ENCODE data around the gene NDUFS5. TPM values are rescaled to one million over a fixed set of nuclear protein-coding genes. Genes with fewer than 3 reads are reported as not detected.
"Not testable (repeated sequence)": the region's sequence is repeated elsewhere in the genome, so short reads cannot be mapped to it uniquely, and the experiment has no call there.

The NDUFS5 gene
- total RNA-seq, 1 donor from 2014 or later, result 160 TPM

- DNase-seq (ENCODE audit: low spot score), result not testable (repeated sequence)
Observed at GRCh38 chr1:39014956-39015355, 11.2 kb upstream of the NDUFS5 start.

- no peak for DNase-seq (ENCODE audit: low spot score)
Observed at GRCh38 chr1:39016604-39017171, 9.5 kb upstream of the NDUFS5 start.

- DNase-seq (ENCODE audit: low spot score), result no peak
Observed at GRCh38 chr1:39017266-39017665, 8.9 kb upstream of the NDUFS5 start.

GRCh38 chr1:39020494-39020893 is 5.7 kb upstream of the NDUFS5 start:
- not testable (repeated sequence) for DNase-seq (ENCODE audit: low spot score)

- DNase-seq (ENCODE audit: low spot score), result no peak
Observed at GRCh38 chr1:39021426-39021825, 4.7 kb upstream of the NDUFS5 start.

- DNase-seq (ENCODE audit: low spot score), result no peak
Observed at GRCh38 chr1:39023140-39023539, 3.0 kb upstream of the NDUFS5 start.

GRCh38 chr1:39026866-39027507 is 837 bp downstream of the NDUFS5 start:
- no peak for DNase-seq (ENCODE audit: low spot score)

- no peak for DNase-seq (ENCODE audit: low spot score)
Observed at GRCh38 chr1:39034114-39034654, 8.0 kb downstream of the NDUFS5 start.

- DNase-seq (ENCODE audit: low spot score), result no peak
Observed at GRCh38 chr1:39036678-39037077, 10.5 kb downstream of the NDUFS5 start.

- DNase-seq (ENCODE audit: low spot score), result no peak
Observed at GRCh38 chr1:39043513-39043912, 17.4 kb downstream of the NDUFS5 start.

- no peak for DNase-seq (ENCODE audit: low spot score)
Observed at GRCh38 chr1:39044762-39045161, 18.6 kb downstream of the NDUFS5 start.

- DNase-seq (ENCODE audit: low spot score), result no peak
Observed at GRCh38 chr1:39045231-39045630, 19.1 kb downstream of the NDUFS5 start.

GRCh38 chr1:39046613-39047210 is 20.6 kb downstream of the NDUFS5 start:
- DNase-seq (ENCODE audit: low spot score), result no peak

GRCh38 chr1:39047374-39048229 is 21.5 kb downstream of the NDUFS5 start:
- no peak for DNase-seq (ENCODE audit: low spot score)

- DNase-seq (ENCODE audit: low spot score), result no peak
Observed at GRCh38 chr1:39048745-39049370, 22.7 kb downstream of the NDUFS5 start.

- no peak for DNase-seq (ENCODE audit: low spot score)
Observed at GRCh38 chr1:39050001-39050400, 23.9 kb downstream of the NDUFS5 start.

- not testable (repeated sequence) for DNase-seq (ENCODE audit: low spot score)
Observed at GRCh38 chr1:39051193-39051850, 25.2 kb downstream of the NDUFS5 start.

- no peak for DNase-seq (ENCODE audit: low spot score)
Observed at GRCh38 chr1:39051956-39052355, 25.8 kb downstream of the NDUFS5 start.

GRCh38 chr1:39055213-39055710 is 29.1 kb downstream of the NDUFS5 start:
- not testable (repeated sequence) for DNase-seq (ENCODE audit: low spot score)

- not testable (repeated sequence) for DNase-seq (ENCODE audit: low spot score)
Observed at GRCh38 chr1:39061516-39061915, 35.4 kb downstream of the NDUFS5 start.

- DNase-seq (ENCODE audit: low spot score), result no peak
Observed at GRCh38 chr1:39061951-39062350, 35.8 kb downstream of the NDUFS5 start.

Measured in ureter (tissue), 1 donor.